Smooth muscle cell (in vitro differentiated cells): ENCODE data around the gene GOLGA3. TPM values are rescaled to one million over a fixed set of nuclear protein-coding genes. Genes with fewer than 3 reads are reported as not detected.
"Not testable (repeated sequence)": the region's sequence is repeated elsewhere in the genome, so short reads cannot be mapped to it uniquely, and the experiment has no call there.

Source experiments
- DNase-seq: peaks from one replicate; lab custom pipeline; 2025; ENCODE audit not compliant: unreplicated experiment; lab: John Stamatoyannopoulos, UW
- H2AFZ ChIP-seq: fragments of 200-600 bp; sonication (generic); 2 replicates; pipeline ENCODE4 v1.6.0; 2016; ENCODE audit warnings: antibody characterized with exemption, low read depth, mild to moderate bottlenecking
- H3F3A ChIP-seq: fragments of 200-600 bp; sonication (generic); 2 replicates; pipeline ENCODE4 v1.6.0; 2017; ENCODE audit warnings: antibody characterized with exemption, low read depth
- H3K27ac ChIP-seq: fragments of 200-600 bp; sonication (generic); 2 replicates; pipeline ENCODE4 v1.5.1; 2016; ENCODE audit warnings: low read depth, mild to moderate bottlenecking
- H3K27me3 ChIP-seq: fragments of 200-600 bp; sonication (generic); 2 replicates; pipeline ENCODE4 v1.6.1; 2016; ENCODE audit warnings: low read depth, mild to moderate bottlenecking
- H3K36me3 ChIP-seq: fragments of 200-600 bp; sonication (generic); 2 replicates; pipeline ENCODE4 v1.5.1; 2016; ENCODE audit warnings: low read depth
- H3K4me1 ChIP-seq: fragments of 200-600 bp; sonication (generic); 2 replicates; pipeline ENCODE4 v1.5.1; 2016; ENCODE audit warnings: low read depth
- H3K4me2 ChIP-seq: fragments of 200-600 bp; sonication (generic); 2 replicates; pipeline ENCODE4 v1.6.0; 2016; ENCODE audit warnings: mild to moderate bottlenecking
- H3K4me3 ChIP-seq: fragments of 200-600 bp; sonication (generic); 2 replicates; pipeline ENCODE4 v1.5.1; 2016; ENCODE audit warnings: mild to moderate bottlenecking
- H3K79me2 ChIP-seq: fragments of 200-600 bp; sonication (generic); 2 replicates; pipeline ENCODE4 v1.6.0; 2016; ENCODE audit warnings: low read depth, mild to moderate bottlenecking
- H3K9ac ChIP-seq: fragments of 200-600 bp; sonication (generic); 2 replicates; pipeline ENCODE4 v1.6.0; 2016; ENCODE audit warnings: low read depth
- H3K9me3 ChIP-seq: fragments of 200-600 bp; sonication (generic); replicated peaks from 2 replicates; pipeline ENCODE4 v1.5.1; 2016; ENCODE audit warnings: low read depth
- H4K20me1 ChIP-seq: fragments of 200-600 bp; sonication (generic); 2 replicates; pipeline ENCODE4 v1.6.0; 2016; ENCODE audit warnings: low read depth
- CTCF ChIP-seq: fragments of 200-600 bp; sonication (generic); IDR thresholded peaks from 2 replicates; pipeline ENCODE4 v1.5.1; 2017; ENCODE audit warnings: borderline replicate concordance, mild to moderate bottlenecking, antibody characterized with exemption; ENCODE audit not compliant: insufficient read depth, poor library complexity, severe bottlenecking
- WGBS: methylation state at CpG from one replicate; pipeline ENCODE4 v1.1.7; 2016; ENCODE audit warnings: low lambda C conversion rate; 5-methylcytosine and 5-hydroxymethylcytosine counted together
- polyA plus RNA-seq: library from polyadenylated mRNA; unstranded; fragments of >200 nt; fragmentation: Nextera tagmentation; extraction: Ambion mirVana; gene quantifications from 2 replicates; pipeline ENCODE4 v1.2.1, GENCODE V29; 2016
- total RNA-seq: library from RNA; depleted of rRNA; stranded (reverse); fragments of >200 nt; gene quantifications from 2 replicates; pipeline ENCODE4 v1.2.3, GENCODE V29; 2014

GOLGA3 gene
- total and polyA plus RNA-seq, 2 experiments from 2014 or later, result 25.1 to 34.5 TPM

- Histone ChIP-seq H3K4me2 (peak within 1 kb of the TSS; percentile 92), H3K9ac (peak within 1 kb of the TSS; percentile 98), H4K20me1 (peaks cover 43% of the 10 kb centered on the region), H3K27me3 (no peaks in the 10 kb centered on the region), H2AFZ (peak within 1 kb of the TSS; percentile 81), H3K4me3 (peak within 1 kb of the TSS; percentile 99), H3K27ac (peak within 1 kb of the TSS; percentile 98), H3K9me3 (no peaks in the 10 kb centered on the region), H3K79me2 (peaks cover 57% of the 10 kb centered on the region), H3K36me3 (no peaks in the 10 kb centered on the region), H3K4me1 (peaks cover 9% of the 10 kb centered on the region), H3F3A (peaks cover 18% of the 10 kb centered on the region)
- WGBS, result under 1% methylated on average over 23 of the region's 97 CpGs
- no peak for TF ChIP-seq CTCF
- DNase-seq, result no peak
These were observed 67.4 kb downstream of the GOLGA3 start, which contains the start of gene ANKLE2 for GRCh38 chr12:132761032-132761920. TSS of gene ANKLE2 (minus strand) at chr12:132761832. CDS start at chr12:132761798, 34 bp downstream.

- peaks cover 76% of the 10 kb centered on the region for H3K79me2 ChIP-seq
- H3F3A ChIP-seq, result peaks cover 25% of the 10 kb centered on the region
- peaks cover 62% of the 10 kb centered on the region for H4K20me1 ChIP-seq
- TF ChIP-seq CTCF, result no peak
- H3K4me1 ChIP-seq, result peaks cover 9% of the 10 kb centered on the region
- no peak for DNase-seq
- H2AFZ ChIP-seq, result no peak overlapping the region
- peak overlapping the region; percentile 88 for H3K4me2 ChIP-seq
- H3K27me3 ChIP-seq, result no peaks in the 10 kb centered on the region
- H3K4me3 ChIP-seq, result peak overlapping the region; percentile 99
- 87% methylated on average over 8 of the region's 8 CpGs for WGBS
- no peaks in the 10 kb centered on the region for H3K9me3 ChIP-seq
- H3K27ac ChIP-seq, result peak overlapping the region; percentile 98
- peaks cover 2% of the 10 kb centered on the region for H3K36me3 ChIP-seq
- H3K9ac ChIP-seq, result peak overlapping the region; percentile 92
These were observed 69.3 kb downstream of the GOLGA3 start for GRCh38 chr12:132759359-132759758.

- H2AFZ ChIP-seq, H3K36me3 ChIP-seq, H3K27me3 ChIP-seq, H3K4me1 ChIP-seq, H3K4me3 ChIP-seq, H3K9ac ChIP-seq, DNase-seq, H3K4me2 ChIP-seq, H3K9me3 ChIP-seq: not testable (repeated sequence)
- H3K79me2 ChIP-seq, result peaks cover 82% of the 10 kb centered on the region
- H4K20me1 ChIP-seq, result peaks cover 67% of the 10 kb centered on the region
- H3F3A ChIP-seq, result peaks cover 25% of the 10 kb centered on the region
- WGBS, result 93% methylated on average over 28 of the region's 28 CpGs
- peak overlapping the region; percentile 98 for H3K27ac ChIP-seq
These were observed 69.8 kb downstream of the GOLGA3 start for GRCh38 chr12:132758825-132759224.

- H3K27ac ChIP-seq, result no peak overlapping the region
- H3K4me3 ChIP-seq, result no peak overlapping the region
- peaks cover 7% of the 10 kb centered on the region for H3F3A ChIP-seq
- H3K79me2 ChIP-seq, result peaks cover 95% of the 10 kb centered on the region
- DNase-seq, result no peak
- peaks cover 98% of the 10 kb centered on the region for H4K20me1 ChIP-seq
- WGBS, result 92% methylated on average over 14 of the region's 14 CpGs
- no peaks in the 10 kb centered on the region for H3K27me3 ChIP-seq
- H3K36me3 ChIP-seq, result peaks cover 5% of the 10 kb centered on the region
- no peak overlapping the region for H3K9ac ChIP-seq
- TF ChIP-seq CTCF, result no peak
- no peak overlapping the region for H2AFZ ChIP-seq
- no peaks in the 10 kb centered on the region for H3K9me3 ChIP-seq
- H3K4me1 ChIP-seq, result no peaks in the 10 kb centered on the region
- no peak overlapping the region for H3K4me2 ChIP-seq
These were observed 74.3 kb downstream of the GOLGA3 start for GRCh38 chr12:132754160-132754932.

- H3K4me1 ChIP-seq, H3K36me3 ChIP-seq, H3K9me3 ChIP-seq, H3K9ac ChIP-seq, DNase-seq, H2AFZ ChIP-seq, H3K27me3 ChIP-seq, H3F3A ChIP-seq, H3K4me2 ChIP-seq, H3K4me3 ChIP-seq: not testable (repeated sequence)
- WGBS, result 100% methylated on average over 7 of the region's 7 CpGs
- peaks cover 98% of the 10 kb centered on the region for H4K20me1 ChIP-seq
- H3K79me2 ChIP-seq, result peaks cover 95% of the 10 kb centered on the region
- H3K27ac ChIP-seq, result peak overlapping the region; percentile 2
These were observed 75.0 kb downstream of the GOLGA3 start for GRCh38 chr12:132753670-132754069.
